DLD1 (cell line): ENCODE data around the gene TLR6.

Experiments used
- in situ Hi-C: cut with HindIII; loops from 2 replicates; pipeline ENCODE4 v1.10.0; 2017; ENCODE audit warnings: low sequenced_read_pairs

Gene TLR6, protein sequence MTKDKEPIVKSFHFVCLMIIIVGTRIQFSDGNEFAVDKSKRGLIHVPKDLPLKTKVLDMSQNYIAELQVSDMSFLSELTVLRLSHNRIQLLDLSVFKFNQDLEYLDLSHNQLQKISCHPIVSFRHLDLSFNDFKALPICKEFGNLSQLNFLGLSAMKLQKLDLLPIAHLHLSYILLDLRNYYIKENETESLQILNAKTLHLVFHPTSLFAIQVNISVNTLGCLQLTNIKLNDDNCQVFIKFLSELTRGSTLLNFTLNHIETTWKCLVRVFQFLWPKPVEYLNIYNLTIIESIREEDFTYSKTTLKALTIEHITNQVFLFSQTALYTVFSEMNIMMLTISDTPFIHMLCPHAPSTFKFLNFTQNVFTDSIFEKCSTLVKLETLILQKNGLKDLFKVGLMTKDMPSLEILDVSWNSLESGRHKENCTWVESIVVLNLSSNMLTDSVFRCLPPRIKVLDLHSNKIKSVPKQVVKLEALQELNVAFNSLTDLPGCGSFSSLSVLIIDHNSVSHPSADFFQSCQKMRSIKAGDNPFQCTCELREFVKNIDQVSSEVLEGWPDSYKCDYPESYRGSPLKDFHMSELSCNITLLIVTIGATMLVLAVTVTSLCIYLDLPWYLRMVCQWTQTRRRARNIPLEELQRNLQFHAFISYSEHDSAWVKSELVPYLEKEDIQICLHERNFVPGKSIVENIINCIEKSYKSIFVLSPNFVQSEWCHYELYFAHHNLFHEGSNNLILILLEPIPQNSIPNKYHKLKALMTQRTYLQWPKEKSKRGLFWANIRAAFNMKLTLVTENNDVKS

GRCh38 chr4:38856524-38857337 is at the start of gene TLR6:
TLR6 (minus strand) TSS chr4:38856817; CDS start chr4:38829473, 27,344 bp downstream.
- in situ Hi-C loops = no loop called here

GRCh38 chr4:38905652-38906385 is 49.2 kb upstream of the TLR6 start:
- in situ Hi-C loops = no loop called here

GRCh38 chr4:38904682-38905081 is 48.1 kb upstream of the TLR6 start:
- in situ Hi-C loops = no loop called here

DNA sequence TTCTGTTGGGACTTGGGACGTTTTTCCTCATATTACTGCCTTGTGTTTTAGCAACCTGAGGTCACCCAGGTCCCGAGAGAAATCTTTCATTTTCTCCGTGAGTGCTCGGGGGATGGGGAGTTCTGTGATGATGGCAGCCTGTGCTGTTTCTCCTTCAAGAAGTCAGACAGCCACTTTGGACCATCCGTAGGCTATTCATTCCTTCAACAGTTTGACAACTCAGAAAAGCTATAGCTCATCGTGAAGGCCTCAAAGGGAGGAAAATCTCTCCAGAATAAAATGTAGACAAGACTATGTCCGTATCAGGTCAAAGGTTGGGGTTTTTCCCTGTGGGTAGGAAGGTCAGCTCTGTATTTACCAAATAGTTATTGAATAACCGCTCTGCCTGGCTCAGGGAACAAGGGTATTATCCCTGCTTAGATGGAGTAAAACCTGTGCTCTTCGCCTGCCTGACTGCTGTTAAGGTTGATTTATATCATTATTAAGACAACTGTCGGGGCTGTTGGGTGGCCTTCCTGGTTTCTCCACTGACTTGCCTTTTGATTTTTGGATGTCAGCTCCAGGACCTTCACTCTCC is 47.6 kb upstream of the TLR6 start:
- in situ Hi-C loops = no loop called here

GRCh38 chr4:38902695-38903094 is 46.1 kb upstream of the TLR6 start:
- in situ Hi-C loops = no loop called here

DNA sequence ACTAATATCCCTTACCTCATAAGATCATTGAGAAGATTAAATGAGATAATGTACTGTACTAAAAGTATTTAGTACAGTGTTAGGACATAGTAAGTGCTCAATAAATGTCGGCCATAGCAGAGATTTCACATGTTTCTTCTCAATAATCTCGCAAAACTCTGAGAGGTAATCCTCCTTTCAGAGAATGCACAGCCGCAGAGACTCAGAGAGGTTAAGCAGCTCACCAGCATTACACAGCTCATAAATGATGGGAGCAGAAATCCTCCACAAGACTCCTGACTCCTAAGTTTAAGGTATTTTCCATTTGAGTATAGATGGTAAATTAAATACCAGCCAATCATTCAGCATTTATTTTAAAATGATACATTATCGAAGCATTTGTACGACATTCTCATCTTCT is 45.6 kb upstream of the TLR6 start:
- in situ Hi-C loops = no loop called here

GRCh38 chr4:38898245-38898644 is 41.6 kb upstream of the TLR6 start:
- in situ Hi-C loops = loop anchor here (25.0 kb wide), 1 partner anchor 264 kb away; no protein-coding TSS in a partner anchor

- in situ Hi-C loops = loop anchor here (25.0 kb wide), 1 partner anchor 265 kb away; no protein-coding TSS in a partner anchor
These were observed 40.3 kb upstream of the TLR6 start for GRCh38 chr4:38896940-38897339.

- in situ Hi-C loops = loop anchor here (25.0 kb wide), 1 partner anchor 268 kb away; no protein-coding TSS in a partner anchor
These were observed 37.8 kb upstream of the TLR6 start for GRCh38 chr4:38894322-38894982.

DNA sequence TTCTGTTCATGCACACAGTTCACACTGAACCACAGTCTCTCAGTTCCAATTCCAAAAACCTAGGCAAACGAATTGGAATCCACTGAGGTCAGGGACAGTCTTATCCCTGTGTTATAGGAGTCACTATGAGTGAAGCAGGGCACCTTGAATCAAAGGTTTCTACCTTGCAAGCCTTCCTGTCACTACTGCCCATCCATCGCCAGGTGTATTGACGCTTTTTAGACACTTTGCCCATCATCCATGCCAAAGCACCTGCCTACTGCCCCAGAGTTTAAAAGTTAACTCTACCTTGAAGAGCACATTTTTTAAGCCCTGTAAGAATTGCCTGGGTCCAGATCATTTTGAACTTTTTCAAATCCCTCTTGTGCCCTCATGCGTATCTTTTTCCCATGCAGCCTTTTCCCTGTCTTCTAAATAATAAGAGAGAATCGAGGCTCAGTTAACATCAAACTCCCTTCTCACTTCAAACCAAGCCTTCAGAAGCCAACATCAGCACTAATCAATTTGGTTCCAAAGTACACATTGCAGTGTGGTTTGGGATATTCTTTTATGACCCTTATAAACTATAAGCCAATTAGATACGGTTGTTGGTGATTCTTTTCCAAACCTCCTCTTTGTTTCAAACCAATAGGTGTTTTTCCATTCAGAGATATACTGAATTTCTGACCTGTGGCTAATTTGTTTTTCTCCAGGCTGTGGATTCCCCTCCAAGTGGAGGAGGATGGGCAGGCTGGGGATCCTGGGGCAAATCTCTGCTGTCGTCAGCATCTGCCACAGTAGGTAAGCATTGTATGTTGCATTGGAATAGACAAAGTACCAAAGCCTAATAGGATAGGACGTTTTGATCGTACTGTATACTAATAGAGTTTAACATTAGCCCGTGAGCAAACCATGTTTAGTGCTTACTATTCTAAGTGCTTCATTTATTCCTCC is 34.7 kb upstream of the TLR6 start:
- in situ Hi-C loops = loop anchor here (25.0 kb wide), 1 partner anchor 271 kb away; no protein-coding TSS in a partner anchor

- in situ Hi-C loops = loop anchor here (25.0 kb wide), 1 partner anchor 273 kb away; no protein-coding TSS in a partner anchor
These were observed 32.5 kb upstream of the TLR6 start for GRCh38 chr4:38889143-38889542.

DNA sequence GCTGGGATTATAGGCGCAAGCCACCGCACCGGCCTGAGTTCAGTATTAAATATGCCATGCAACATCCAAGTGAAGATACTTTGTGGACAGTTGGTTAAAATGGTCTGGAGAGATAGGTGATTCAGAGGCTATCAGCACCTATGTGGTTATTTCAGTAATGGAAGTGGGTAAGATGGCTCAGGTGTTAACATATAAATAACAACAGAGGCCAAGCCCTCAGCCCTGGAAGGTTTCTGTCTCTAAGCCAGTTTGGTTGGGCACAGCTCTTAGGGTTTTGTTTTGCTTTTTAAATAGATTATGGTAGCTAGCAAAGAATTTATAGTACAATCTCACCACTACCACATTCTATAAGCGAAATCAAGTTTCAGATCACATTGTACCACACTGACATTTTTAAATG is 27.6 kb upstream of the TLR6 start:
- in situ Hi-C loops = loop anchor here (25.0 kb wide), 1 partner anchor 278 kb away; no protein-coding TSS in a partner anchor

DNA sequence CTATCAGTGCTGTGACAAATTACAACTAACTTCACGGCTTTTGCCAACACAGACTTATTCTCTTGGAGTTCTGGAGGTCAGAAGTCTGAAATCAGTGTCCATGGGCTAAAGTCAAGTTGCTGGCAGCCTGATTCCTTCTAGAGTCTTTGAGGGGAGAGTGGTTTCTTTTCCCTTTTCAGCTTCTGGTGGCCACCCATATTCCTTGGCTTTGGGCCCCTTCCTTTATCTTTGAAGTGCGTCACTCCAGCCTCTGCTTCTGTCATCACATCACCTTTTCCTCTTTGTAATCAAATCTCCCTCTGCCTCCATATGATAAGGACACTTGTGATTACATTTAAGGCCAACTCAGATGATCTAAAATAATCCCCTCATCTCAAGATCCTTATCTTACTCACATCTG is 20.0 kb upstream of the TLR6 start:
- in situ Hi-C loops = loop anchor here (25.0 kb wide), 1 partner anchor 286 kb away; no protein-coding TSS in a partner anchor

DNA sequence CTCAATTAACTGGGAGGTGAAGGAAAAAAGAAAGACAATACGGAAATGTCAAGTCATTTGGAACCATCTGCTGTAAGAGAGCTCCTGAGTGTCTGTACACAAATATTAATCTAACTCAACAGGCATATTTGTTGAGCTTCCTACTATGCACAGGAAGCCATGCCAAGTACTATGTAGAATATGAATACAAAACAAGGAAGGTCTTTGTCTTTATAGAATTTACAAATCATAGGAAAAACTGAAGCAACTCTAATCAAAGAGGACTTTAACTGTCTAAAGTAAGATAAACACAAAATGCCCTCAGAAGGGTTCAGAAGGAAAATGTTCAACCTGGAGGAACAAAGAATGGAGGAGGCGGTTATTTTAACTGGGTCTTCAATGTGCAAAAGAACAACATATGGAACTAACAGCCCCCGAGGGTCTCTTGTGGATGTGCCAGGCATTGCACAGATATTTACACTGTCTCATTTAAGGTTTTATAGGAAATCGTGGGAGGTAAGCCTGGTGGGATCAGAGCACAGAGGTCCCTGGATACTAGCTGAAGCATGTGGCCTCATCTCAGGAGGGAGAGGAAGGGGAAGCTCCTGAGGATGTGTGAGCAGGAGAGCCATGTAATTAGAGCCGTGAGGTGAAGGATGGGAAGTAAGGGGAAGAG is 16.8 kb upstream of the TLR6 start:
- in situ Hi-C loops = no loop called here

DNA sequence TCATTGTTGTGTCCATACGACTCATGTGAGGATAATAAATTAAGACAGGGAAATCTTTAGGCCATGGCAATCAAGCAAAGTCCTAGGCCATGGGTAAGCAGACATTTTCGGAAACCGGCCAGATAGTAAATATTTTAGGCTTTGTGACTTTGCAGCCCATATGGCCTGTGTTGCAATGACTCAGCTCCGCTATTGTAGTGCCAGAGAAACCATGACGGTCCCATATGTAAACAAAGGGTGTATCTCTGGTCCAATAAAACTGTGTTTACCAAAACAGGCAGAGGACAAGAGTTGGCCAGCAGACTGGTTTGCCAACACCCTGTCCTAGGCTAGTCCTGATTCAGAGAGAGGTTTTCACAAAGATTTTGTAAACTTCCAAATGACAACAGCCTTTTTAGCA is 16.0 kb upstream of the TLR6 start:
- in situ Hi-C loops = no loop called here

DNA sequence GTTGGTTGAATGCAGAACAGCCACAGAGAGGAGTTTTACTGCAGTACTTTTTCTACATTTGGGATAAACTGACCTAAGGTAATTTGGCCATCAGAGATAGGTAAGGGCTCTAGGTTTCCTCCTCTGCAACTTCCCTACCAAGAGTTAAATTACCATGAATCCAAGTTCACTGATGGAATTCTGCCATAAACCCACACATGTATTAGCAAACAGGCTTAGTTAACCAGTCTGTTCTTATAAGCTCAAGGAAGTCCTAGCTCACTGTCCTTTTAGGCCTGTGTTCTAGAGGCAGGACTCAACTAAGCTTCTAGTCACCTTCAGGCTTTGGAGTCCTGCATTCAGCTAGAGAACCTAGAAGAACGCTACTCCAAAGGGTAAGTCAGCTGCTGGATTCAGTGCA is 15.0 kb upstream of the TLR6 start:
- in situ Hi-C loops = no loop called here

DNA sequence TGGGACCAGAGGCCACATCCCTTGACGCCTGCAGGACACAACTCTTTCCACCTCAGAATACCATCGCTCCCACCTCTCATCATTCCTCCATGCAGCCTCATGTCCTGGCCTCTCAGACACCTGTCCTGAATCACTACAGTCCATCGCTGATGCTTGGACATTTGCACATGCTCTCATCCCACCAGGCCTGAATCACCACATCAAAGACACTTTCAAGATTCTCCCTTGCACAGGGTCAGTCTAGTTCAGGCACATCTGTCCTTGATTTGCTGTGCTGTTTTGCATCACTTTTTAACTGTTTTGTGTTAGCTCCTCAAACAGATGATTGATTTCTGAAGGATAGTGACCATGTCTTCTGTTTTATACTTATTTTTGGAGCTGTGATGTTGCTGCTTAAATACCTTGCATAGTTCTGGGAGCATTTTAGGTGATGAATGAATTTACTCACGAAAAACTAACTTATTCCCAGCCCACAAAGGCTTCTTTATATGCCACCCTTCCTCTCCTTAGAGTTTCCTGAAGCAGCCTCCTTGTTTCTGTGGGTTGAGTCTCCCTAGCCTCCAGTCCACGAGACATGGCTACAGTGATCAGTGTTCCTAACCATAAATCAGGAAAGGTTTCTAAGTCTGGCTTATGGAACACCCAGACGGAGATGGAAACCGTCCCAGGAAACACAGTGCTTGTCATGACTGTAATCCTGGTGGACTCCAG is 13.6 kb upstream of the TLR6 start:
- in situ Hi-C loops = no loop called here
